Inferior parietal cortex (tissue), 1 donor: ENCODE measurements around the gene FAM83D.

Experiments used
- DNase-seq: peaks from one replicate; pipeline ENCODE4 v3.0.0-alpha.2; 2016; ENCODE audit errors: extremely low spot score

FAM83D gene

GRCh38 chr20:38895098-38895949, 30.9 kb upstream of the FAM83D start:
- no peak for DNase-seq

- no peak for DNase-seq
Measured at GRCh38 chr20:38896009-38896594, 30.1 kb upstream of the FAM83D start.

DNA sequence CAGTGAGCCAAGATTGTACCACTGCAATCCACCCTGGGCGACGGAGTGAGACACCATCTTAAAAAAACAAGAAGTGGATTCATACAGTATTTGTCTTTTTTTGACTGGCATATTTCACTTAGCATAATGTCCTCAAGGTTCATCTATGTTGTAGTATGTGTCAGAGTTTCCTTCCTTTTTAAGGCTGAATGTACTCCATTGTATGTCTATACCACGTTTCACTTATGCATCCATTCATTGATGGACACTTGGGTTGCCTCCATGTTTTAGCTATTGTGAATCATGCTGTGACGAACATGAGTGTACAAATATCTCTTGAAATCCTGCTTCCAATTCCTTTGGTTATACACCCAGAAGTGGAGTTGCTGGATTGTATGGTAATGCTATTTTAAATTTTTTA, 28.9 kb upstream of the FAM83D start:
- DNase-seq: no peak

- no peak for DNase-seq
Measured at GRCh38 chr20:38900606-38901005, 25.6 kb upstream of the FAM83D start.

DNA sequence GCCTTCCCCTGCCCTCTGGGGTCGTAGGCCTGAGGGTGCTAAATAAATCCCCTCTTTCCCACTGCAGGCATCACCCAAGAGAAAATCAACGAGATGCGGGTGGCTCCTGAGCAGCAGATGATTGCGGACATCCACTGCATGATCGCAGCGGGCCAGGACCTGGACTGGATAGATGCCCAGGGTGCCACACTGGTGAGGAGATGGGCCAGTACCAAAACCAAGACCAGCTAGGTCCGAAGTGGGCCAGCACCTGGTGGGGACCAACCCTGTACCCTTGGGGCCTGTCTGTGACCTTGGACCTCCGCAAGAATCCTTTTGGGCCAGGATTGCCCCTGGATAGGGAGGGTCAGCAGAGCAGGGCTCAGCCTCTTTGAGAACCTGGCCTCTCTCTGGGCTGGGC, 23.6 kb upstream of the FAM83D start:
- DNase-seq: no peak

DNA sequence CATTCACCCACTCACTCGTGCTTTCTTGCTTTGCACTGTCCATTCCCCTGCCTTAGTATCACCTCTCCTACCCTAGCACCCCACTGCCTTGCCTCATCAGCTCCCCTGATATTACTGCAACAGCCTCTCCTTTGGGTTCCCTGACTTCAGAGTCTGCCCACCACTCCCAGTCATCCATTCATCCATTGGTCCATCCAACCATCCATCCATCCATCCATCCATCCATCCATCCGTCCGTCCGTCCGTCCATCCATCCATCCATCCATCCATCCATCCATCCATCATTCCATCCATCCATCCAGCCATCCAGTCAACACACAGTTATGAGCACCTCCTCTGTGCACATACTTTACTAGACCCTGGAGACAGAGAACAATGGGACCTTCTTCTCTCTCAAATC, 22.9 kb upstream of the FAM83D start:
- no peak for DNase-seq

GRCh38 chr20:38905375-38905774, 20.8 kb upstream of the FAM83D start:
- DNase-seq: no peak

DNA sequence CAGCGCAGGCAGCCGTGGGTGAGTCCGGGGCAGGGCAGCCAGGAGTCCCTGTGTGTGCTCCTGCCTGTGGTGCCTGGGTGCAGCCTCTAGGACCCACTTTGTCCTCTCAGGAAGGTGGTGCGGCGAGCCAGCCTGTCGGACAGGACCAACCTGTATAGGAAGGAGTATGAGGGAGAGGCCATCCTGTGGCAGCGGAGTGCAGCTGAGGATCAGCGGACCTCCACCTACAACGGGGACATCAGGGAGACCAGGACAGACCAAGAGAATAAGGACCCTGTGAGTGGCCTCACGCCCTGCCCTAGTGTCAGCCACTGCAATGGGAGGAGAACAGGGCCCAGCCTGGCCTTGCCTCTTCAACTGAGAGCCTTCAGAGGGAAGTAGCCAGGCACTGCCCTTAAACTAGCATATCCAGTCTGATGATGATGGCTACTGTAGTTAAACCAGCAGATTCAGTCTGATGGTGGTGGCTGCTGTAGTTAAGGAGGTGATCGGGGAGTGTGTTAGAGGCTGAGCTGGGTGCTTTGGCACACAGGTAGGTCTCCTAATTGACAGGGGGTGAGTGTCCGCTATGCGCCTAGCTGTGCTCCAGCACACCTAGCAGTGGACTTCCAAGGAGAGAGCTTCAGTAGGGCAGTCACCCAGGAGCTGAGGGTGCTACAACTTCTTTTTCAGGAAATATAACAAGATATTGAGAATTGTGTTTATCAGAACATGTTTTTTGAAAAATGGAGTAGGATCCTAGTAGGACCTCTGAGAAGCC, 18.1 kb upstream of the FAM83D start:
- no peak for DNase-seq

GRCh38 chr20:38915355-38915754, 10.9 kb upstream of the FAM83D start:
- DNase-seq: no peak

GRCh38 chr20:38917657-38918056, 8.6 kb upstream of the FAM83D start:
- DNase-seq: no peak

- no peak for DNase-seq
Measured at GRCh38 chr20:38918172-38918571, 8.0 kb upstream of the FAM83D start.

- no peak for DNase-seq
Measured at GRCh38 chr20:38919683-38920082, 6.5 kb upstream of the FAM83D start.

GRCh38 chr20:38920411-38920810, 5.8 kb upstream of the FAM83D start:
- no peak for DNase-seq

DNA sequence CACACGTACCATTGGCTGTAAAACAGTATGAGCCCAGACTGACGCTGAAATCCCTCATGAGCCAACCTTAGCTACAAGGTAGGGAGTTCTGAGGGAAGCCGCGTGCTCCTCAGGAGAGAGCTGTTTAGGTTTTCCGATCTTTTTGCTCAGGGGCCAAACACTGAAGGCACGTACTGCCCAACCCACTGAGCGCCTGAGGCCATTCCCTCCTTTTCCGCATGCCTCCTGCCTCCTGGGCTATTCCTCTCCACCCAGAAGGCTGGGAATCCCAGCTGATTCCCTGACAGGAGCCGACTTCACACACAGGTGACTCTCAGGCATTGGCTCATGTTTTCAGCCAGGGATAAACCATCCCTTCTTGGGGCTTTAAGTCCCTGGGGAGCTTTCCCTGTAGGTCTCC, 5.4 kb upstream of the FAM83D start:
- DNase-seq: no peak

- DNase-seq: no peak
Measured at GRCh38 chr20:38924718-38925117, 1.5 kb upstream of the FAM83D start.

GRCh38 chr20:38926934-38927616, 858 bp downstream of the FAM83D start:
- DNase-seq: no peak

GRCh38 chr20:38927902-38928578, 1.8 kb downstream of the FAM83D start:
- DNase-seq: no peak

DNA sequence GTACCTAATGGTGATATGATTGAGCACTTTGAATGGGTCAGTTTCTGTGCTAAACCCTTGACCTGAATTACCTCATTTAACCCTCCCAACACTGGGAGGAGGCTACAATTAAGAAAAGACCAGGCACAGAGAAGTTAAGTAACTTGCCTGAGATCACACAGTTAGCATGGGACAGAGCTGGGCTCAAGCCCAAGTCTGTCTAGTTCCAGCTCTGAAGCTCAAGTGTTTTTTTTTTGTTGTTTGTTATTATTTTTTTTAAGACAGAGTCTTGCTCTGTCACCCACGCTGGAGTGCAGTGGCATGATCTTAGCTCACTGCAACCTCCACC, 4.0 kb downstream of the FAM83D start:
- DNase-seq: no peak

- no peak for DNase-seq
Measured at GRCh38 chr20:38931984-38932383, 5.8 kb downstream of the FAM83D start.

DNA sequence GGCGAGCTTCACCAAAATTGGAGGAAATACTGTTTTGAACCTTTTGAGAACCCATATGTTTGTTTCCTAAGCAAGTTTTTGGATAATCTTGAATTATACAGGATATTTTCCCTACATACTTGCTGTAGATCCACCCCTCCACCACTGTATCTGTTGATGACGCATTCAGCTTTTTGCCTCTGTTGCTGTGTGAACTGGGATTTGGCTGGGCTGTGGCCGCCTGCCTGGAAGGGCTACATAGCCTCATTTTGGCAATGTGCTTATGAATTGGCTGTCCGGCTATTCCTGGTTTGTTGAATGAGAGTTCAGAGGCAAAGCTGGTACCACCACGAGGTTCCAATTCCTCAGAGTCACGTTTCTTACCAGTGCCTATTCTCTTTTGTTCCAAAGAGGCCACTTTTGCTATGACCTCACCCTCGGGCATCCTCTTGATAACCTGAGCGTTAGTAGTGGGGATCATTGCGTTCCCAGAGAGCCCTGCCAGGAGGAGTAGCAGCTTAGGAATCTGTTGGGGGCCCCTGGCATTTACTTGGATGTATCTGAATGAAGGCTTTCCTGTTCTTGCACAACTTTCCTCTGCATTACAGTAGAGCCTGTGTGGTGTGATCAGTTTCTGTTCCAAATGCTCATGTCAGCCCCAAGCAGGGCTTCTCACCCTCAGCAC, 6.4 kb downstream of the FAM83D start:
- DNase-seq: no peak

- no peak for DNase-seq
Measured at GRCh38 chr20:38934530-38934929, 8.3 kb downstream of the FAM83D start.
